Duodenal mucosa (tissue), 2 donors: ENCODE results near the gene FRMD4A.

Experiments used
- H3K27ac ChIP-seq: one replicate; pipeline ENCODE4 v1.7.0; 2013; ENCODE audit warnings: low read depth, low read length
- H3K27me3 ChIP-seq, 2 donors: one replicate each; pipeline ENCODE4 v1.7.0; 2013; ENCODE audit warnings: low read length in 2 of 2, control low read depth in 1 of 2; ENCODE audit not compliant: insufficient read depth in 2 of 2, control insufficient read depth in 1 of 2
- H3K36me3 ChIP-seq, 2 donors: one replicate each; pipeline ENCODE4 v1.7.0; 2013; ENCODE audit warnings: low read length in 2 of 2, control low read depth in 1 of 2; ENCODE audit not compliant: insufficient read depth in 2 of 2, control insufficient read depth in 1 of 2
- H3K4me1 ChIP-seq, 2 donors: one replicate each; pipeline ENCODE4 v1.7.0; 2013; ENCODE audit warnings: low read length in 2 of 2, control low read depth in 1 of 2; ENCODE audit not compliant: insufficient read depth in 2 of 2, control insufficient read depth in 1 of 2
- H3K4me3 ChIP-seq, 2 donors: one replicate each; pipeline ENCODE4 v1.7.0; 2013; ENCODE audit warnings: low read length in 2 of 2, low read depth in 1 of 2
- H3K9ac ChIP-seq, 2 donors: one replicate each; pipeline ENCODE4 v1.7.0; 2013; ENCODE audit warnings: low read length in 2 of 2, low read depth in 1 of 2
- H3K9me3 ChIP-seq, 2 donors: one replicate each; pipeline ENCODE4 v1.7.0; 2013; ENCODE audit warnings: low read length in 2 of 2, control low read depth in 1 of 2; ENCODE audit not compliant: control insufficient read depth in 1 of 2

The FRMD4A gene

GRCh38 chr10:13728898-13729535 lies 601.7 kb downstream of the FRMD4A start:
- no peaks in the 10 kb centered on the region for H3K27me3 ChIP-seq
- H3K9me3 ChIP-seq: no peaks in the 10 kb centered on the region
- H3K9ac ChIP-seq: no peak overlapping the region
- no peak overlapping the region for H3K27ac ChIP-seq
- H3K4me1 ChIP-seq: no peaks in the 10 kb centered on the region
- H3K4me3 ChIP-seq: no peak overlapping the region
- no peaks in the 10 kb centered on the region for H3K36me3 ChIP-seq

GRCh38 chr10:13725594-13725993 lies 605.1 kb downstream of the FRMD4A start:
- no peak overlapping the region for H3K4me3 ChIP-seq
- no peak overlapping the region for H3K9ac ChIP-seq
- no peaks in the 10 kb centered on the region for H3K9me3 ChIP-seq
- H3K4me1 ChIP-seq: no peaks in the 10 kb centered on the region
- no peaks in the 10 kb centered on the region for H3K27me3 ChIP-seq
- H3K36me3 ChIP-seq: no peaks in the 10 kb centered on the region
- H3K27ac ChIP-seq: no peak overlapping the region

- Histone ChIP-seq H3K27me3 (no peaks in the 10 kb centered on the region), H3K9ac (no peak overlapping the region), H3K36me3 (no peaks in the 10 kb centered on the region), H3K27ac (no peak overlapping the region), H3K4me1 (peaks cover 0 to under 1% of the 10 kb centered on the region in 2 donors), H3K9me3 (no peaks in the 10 kb centered on the region), H3K4me3 (no peak overlapping the region)
Measured at GRCh38 chr10:13724484-13724883, 606.2 kb downstream of the FRMD4A start.

- Histone ChIP-seq H3K4me3 (no peak overlapping the region), H3K9ac (no peak overlapping the region), H3K36me3 (no peaks in the 10 kb centered on the region), H3K4me1 (peaks cover 10 to 13% of the 10 kb centered on the region in 2 donors), H3K27me3 (no peaks in the 10 kb centered on the region), H3K27ac (no peak overlapping the region), H3K9me3 (no peaks in the 10 kb centered on the region)
Measured at GRCh38 chr10:13722747-13723653, 607.7 kb downstream of the FRMD4A start.

GRCh38 chr10:13721486-13721885 lies 609.2 kb downstream of the FRMD4A start:
- no peaks in the 10 kb centered on the region for H3K36me3 ChIP-seq
- no peak overlapping the region for H3K27ac ChIP-seq
- no peaks in the 10 kb centered on the region for H3K27me3 ChIP-seq
- no peak overlapping the region for H3K9ac ChIP-seq
- H3K4me3 ChIP-seq: no peak overlapping the region
- no peaks in the 10 kb centered on the region for H3K9me3 ChIP-seq
- H3K4me1 ChIP-seq: peaks cover 15 to 16% of the 10 kb centered on the region in 2 donors

GRCh38 chr10:13720699-13721098 lies 610.0 kb downstream of the FRMD4A start:
- Histone ChIP-seq H3K27ac (no peak overlapping the region), H3K4me3 (no peak overlapping the region), H3K4me1 (peaks cover 15 to 16% of the 10 kb centered on the region in 2 donors), H3K9ac (no peak overlapping the region), H3K27me3 (no peaks in the 10 kb centered on the region), H3K9me3 (no peaks in the 10 kb centered on the region), H3K36me3 (no peaks in the 10 kb centered on the region)

GRCh38 chr10:13719425-13719824 lies 611.3 kb downstream of the FRMD4A start:
- Histone ChIP-seq H3K4me1 (peaks cover 15 to 16% of the 10 kb centered on the region in 2 donors), H3K4me3 (no peak overlapping the region), H3K36me3 (no peaks in the 10 kb centered on the region), H3K9me3 (no peaks in the 10 kb centered on the region), H3K27me3 (no peaks in the 10 kb centered on the region), H3K27ac (no peak overlapping the region), H3K9ac (no peak overlapping the region)

- Histone ChIP-seq H3K9ac (no peak overlapping the region), H3K27ac (peak overlapping the region; percentile 66), H3K27me3 (no peaks in the 10 kb centered on the region), H3K4me1 (peaks cover 15 to 16% of the 10 kb centered on the region in 2 donors), H3K4me3 (peak overlapping the region in 1 of 2 donors; percentile 61), H3K36me3 (no peaks in the 10 kb centered on the region), H3K9me3 (no peaks in the 10 kb centered on the region)
Measured at GRCh38 chr10:13718820-13719219, 611.9 kb downstream of the FRMD4A start.

GRCh38 chr10:13717936-13718772 lies 612.6 kb downstream of the FRMD4A start:
- Histone ChIP-seq H3K4me3 (peak overlapping the region; percentile 61 to 71), H3K9me3 (no peaks in the 10 kb centered on the region), H3K27me3 (no peaks in the 10 kb centered on the region), H3K4me1 (peaks cover 15 to 19% of the 10 kb centered on the region in 2 donors), H3K27ac (peak overlapping the region; percentile 66), H3K36me3 (no peaks in the 10 kb centered on the region), H3K9ac (peak overlapping the region; percentile 16 to 32)
